Panc1 (cell line): ENCODE measurements around the gene SEC62. TPM values are rescaled to one million over a fixed set of nuclear protein-coding genes. Genes with fewer than 3 reads are reported as not detected.

Experiments used
- ATAC-seq: fragments of 200-7000 bp; cut with Tn5 transposase; 2 replicates; pipeline ENCODE4 v1.9.1; 2020; ENCODE audit warnings: mild to moderate bottlenecking, moderate library complexity
- BruUV-seq: library from RNA; stranded (reverse); fragments of 400-500 nt; replicated peaks from 2 replicates; lab custom pipeline; 2021; lab: Mats Ljungman, UMichigan
- CTCF ChIA-PET: fragments of 300-600 bp; sonication (Branson Sonifier 250); formaldehyde crosslinking; loops from one replicate; lab custom pipeline; 2022; ENCODE audit warnings: antibody characterized with exemption; lab: Charles Lee
- POLR2A ChIA-PET: fragments of 300-600 bp; sonication (Branson Sonifier 250); formaldehyde crosslinking; loops from one replicate; lab custom pipeline; 2022; ENCODE audit warnings: antibody characterized with exemption; lab: Charles Lee
- DNase-seq: peaks from one replicate; pipeline ENCODE4 v3.0.0-alpha.2; 2010; ENCODE audit warnings: low read depth, low spot score
- H3K27ac ChIP-seq: 2 replicates; pipeline ENCODE4 v1.5.1; 2011; ENCODE audit warnings: mild to moderate bottlenecking, low read length, inconsistent platforms
- H3K27me3 ChIP-seq: fragments of 200-500 bp; sonication (Bioruptor generic); 2 replicates; pipeline ENCODE4 v1.6.0; 2014; ENCODE audit warnings: low read length, inconsistent platforms; ENCODE audit not compliant: control insufficient read depth, insufficient read depth
- H3K36me3 ChIP-seq: fragments of 200-500 bp; sonication (Bioruptor generic); 2 replicates; pipeline ENCODE4 v1.5.1; 2014; ENCODE audit warnings: inconsistent platforms, mild to moderate bottlenecking, low read length, moderate library complexity; ENCODE audit not compliant: control insufficient read depth, insufficient read depth
- H3K4me1 ChIP-seq: 2 replicates; pipeline ENCODE4 v1.5.1; 2011; ENCODE audit warnings: inconsistent platforms, mild to moderate bottlenecking, low read length, moderate library complexity; ENCODE audit not compliant: control insufficient read depth, insufficient read depth
- H3K4me3 ChIP-seq, 2 experiments: 2 replicates each; pipeline ENCODE4 v1.5.1; 2011 to 2012; ENCODE audit warnings: low read depth in 2 of 2, low read length in 2 of 2, mild to moderate bottlenecking in 2 of 2, inconsistent platforms in 1 of 2, moderate library complexity in 1 of 2
- H3K9me3 ChIP-seq: fragments of 200-500 bp; sonication (Bioruptor generic); 2 replicates; pipeline ENCODE4 v1.5.1; 2014; ENCODE audit warnings: low read depth, mild to moderate bottlenecking, inconsistent platforms, low read length, moderate library complexity; ENCODE audit not compliant: control insufficient read depth, insufficient read depth
- CTCF ChIP-seq: fragments of 450-650 bp; IDR thresholded peaks from 2 replicates; pipeline ENCODE4 v1.5.1; 2017; ENCODE audit warnings: mild to moderate bottlenecking
- POLR2AphosphoS5 ChIP-seq: IDR thresholded peaks from 2 replicates; pipeline ENCODE4 v1.6.1; 2012; ENCODE audit warnings: mild to moderate bottlenecking, low read depth, low read length, moderate library complexity
- REST ChIP-seq, 2 experiments: IDR thresholded peaks; 2 replicates each; pipeline ENCODE4 v1.6.1; 2011 to 2012; ENCODE audit warnings: low read depth in 2 of 2, control low read depth in 1 of 2, low read length in 1 of 2, mild to moderate bottlenecking in 1 of 2, moderate library complexity in 1 of 2; ENCODE audit not compliant: insufficient read depth in 1 of 2
- SIN3A ChIP-seq: IDR thresholded peaks from 2 replicates; pipeline ENCODE4 v1.6.1; 2012; ENCODE audit warnings: low read depth, mild to moderate bottlenecking, low read length, moderate library complexity, borderline replicate concordance; ENCODE audit not compliant: insufficient read depth
- TCF7L2 ChIP-seq: IDR thresholded peaks from 2 replicates; pipeline ENCODE4 v1.6.1; 2011; ENCODE audit warnings: mild to moderate bottlenecking, low read depth, low read length, inconsistent platforms
- in situ Hi-C: cut with HindIII; loops from 2 replicates; pipeline ENCODE4 v1.10.0; 2016; ENCODE audit warnings: low sequenced_read_pairs, low pct_unique_long_range_greater_than_20kb
- intact Hi-C: fragments of 100-400 bp; cut with micrococcal nuclease; formaldehyde crosslinking; loops from one replicate; pipeline ENCODE4 v1.10.0; 2022; ENCODE audit not compliant: unreplicated experiment
- total RNA-seq: library from RNA; stranded (reverse); gene quantifications from one replicate; pipeline ENCODE4 v1.2.1, GENCODE V29; 2021; ENCODE audit not compliant: unreplicated experiment

The SEC62 gene
- total RNA-seq, 1 experiment from 2014 or later: 89.9 TPM

GRCh38 chr3:169980055-169980454, 13.4 kb downstream of the SEC62 start:
- ATAC-seq: no peak
- peaks cover 66% of the 10 kb centered on the region for H3K36me3 ChIP-seq
- in situ Hi-C loops: no loop called here
- no peak for DNase-seq
- H3K4me1 ChIP-seq: no peaks in the 10 kb centered on the region
- H3K27me3 ChIP-seq: no peaks in the 10 kb centered on the region
- no peak for TF ChIP-seq REST (IDR thresholded peaks at IDR 0.05; ENCODE audit: insufficient read depth in 1 of 2, low read depth in 2 of 2, low read length in 1 of 2)
- TF ChIP-seq TCF7L2: no peak
- no peak for TF ChIP-seq POLR2AphosphoS5
- no peak for TF ChIP-seq CTCF
- no peak for TF ChIP-seq SIN3A
- no peak overlapping the region for H3K27ac ChIP-seq
- POLR2A ChIA-PET: no interaction called here
- no peaks in the 10 kb centered on the region for H3K9me3 ChIP-seq
- intact Hi-C loops: no loop called here
- CTCF ChIA-PET: no interaction called here
- BruUV-seq: no TSS peak
- no peak overlapping the region for H3K4me3 ChIP-seq

GRCh38 chr3:169984292-169984691, 17.7 kb downstream of the SEC62 start:
- intact Hi-C loops: no loop called here
- Histone ChIP-seq H3K27me3 (no peaks in the 10 kb centered on the region), H3K4me1 (no peaks in the 10 kb centered on the region), H3K27ac (no peak overlapping the region), H3K9me3 (no peaks in the 10 kb centered on the region), H3K4me3 (no peak overlapping the region), H3K36me3 (peaks cover 72% of the 10 kb centered on the region)
- CTCF ChIA-PET: no interaction called here
- ATAC-seq: no peak
- POLR2A ChIA-PET: no interaction called here
- DNase-seq: no peak
- BruUV-seq: no TSS peak
- in situ Hi-C loops: no loop called here
- TF ChIP-seq TCF7L2 (no peak), CTCF (no peak), POLR2AphosphoS5 (no peak), SIN3A (no peak), REST (IDR thresholded peaks at IDR 0.05; ENCODE audit: insufficient read depth in 1 of 2, low read depth in 2 of 2, low read length in 1 of 2) (no peak)
